Peyer's patch (tissue), 4 donors: ENCODE data around the gene CCDC85C.

Experiments used
- CTCF ChIP-seq, 6 experiments: fragments of 450-650 bp in 4 of 6; fragments of 200-600 bp in 2 of 6; sonication (generic) in 1 of 6; IDR thresholded peaks; one replicate each; pipeline ENCODE4 v1.5.1; 2017 to 2019; ENCODE audit warnings: antibody characterized with exemption in 6 of 6, mild to moderate bottlenecking in 3 of 6, moderate library complexity in 1 of 6
- POLR2A ChIP-seq, 2 donors: fragments of 450-650 bp; IDR thresholded peaks; one replicate each; pipeline ENCODE4 v1.5.1; 2017; ENCODE audit warnings: antibody characterized with exemption in 2 of 2, mild to moderate bottlenecking in 2 of 2, moderate library complexity in 2 of 2

DNA sequence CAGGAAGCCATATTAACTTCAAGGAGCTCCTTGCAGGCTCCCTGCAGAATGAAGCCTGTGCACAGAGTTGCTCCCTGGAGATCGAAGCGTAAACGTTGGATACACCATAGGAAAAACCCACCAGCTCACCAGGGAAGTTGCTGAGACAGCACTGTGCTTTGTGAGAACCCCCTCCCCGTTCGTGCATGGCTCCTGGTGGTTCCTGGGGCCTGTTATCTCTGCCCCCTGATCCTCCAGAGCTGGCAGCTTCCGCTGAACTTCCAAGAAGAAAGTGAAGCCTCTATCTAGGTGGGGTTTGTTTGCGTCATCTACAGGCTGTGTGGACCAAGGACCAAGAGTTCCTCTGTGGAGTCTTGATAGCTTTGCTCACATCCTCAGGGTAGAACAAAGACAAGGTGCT, 2.4 kb upstream of the CCDC85C start:
- TF ChIP-seq CTCF (IDR thresholded peaks at IDR 0.05), result no peak
- no peak for TF ChIP-seq POLR2A (IDR thresholded peaks at IDR 0.05)
